ENCODE data around the gene RASL10A.
"Not testable (repeated sequence)": the region's sequence is repeated elsewhere in the genome, so short reads cannot be mapped to it uniquely, and the experiment has no call there.

RASL10A gene, protein sequence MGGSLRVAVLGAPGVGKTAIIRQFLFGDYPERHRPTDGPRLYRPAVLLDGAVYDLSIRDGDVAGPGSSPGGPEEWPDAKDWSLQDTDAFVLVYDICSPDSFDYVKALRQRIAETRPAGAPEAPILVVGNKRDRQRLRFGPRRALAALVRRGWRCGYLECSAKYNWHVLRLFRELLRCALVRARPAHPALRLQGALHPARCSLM

DNA sequence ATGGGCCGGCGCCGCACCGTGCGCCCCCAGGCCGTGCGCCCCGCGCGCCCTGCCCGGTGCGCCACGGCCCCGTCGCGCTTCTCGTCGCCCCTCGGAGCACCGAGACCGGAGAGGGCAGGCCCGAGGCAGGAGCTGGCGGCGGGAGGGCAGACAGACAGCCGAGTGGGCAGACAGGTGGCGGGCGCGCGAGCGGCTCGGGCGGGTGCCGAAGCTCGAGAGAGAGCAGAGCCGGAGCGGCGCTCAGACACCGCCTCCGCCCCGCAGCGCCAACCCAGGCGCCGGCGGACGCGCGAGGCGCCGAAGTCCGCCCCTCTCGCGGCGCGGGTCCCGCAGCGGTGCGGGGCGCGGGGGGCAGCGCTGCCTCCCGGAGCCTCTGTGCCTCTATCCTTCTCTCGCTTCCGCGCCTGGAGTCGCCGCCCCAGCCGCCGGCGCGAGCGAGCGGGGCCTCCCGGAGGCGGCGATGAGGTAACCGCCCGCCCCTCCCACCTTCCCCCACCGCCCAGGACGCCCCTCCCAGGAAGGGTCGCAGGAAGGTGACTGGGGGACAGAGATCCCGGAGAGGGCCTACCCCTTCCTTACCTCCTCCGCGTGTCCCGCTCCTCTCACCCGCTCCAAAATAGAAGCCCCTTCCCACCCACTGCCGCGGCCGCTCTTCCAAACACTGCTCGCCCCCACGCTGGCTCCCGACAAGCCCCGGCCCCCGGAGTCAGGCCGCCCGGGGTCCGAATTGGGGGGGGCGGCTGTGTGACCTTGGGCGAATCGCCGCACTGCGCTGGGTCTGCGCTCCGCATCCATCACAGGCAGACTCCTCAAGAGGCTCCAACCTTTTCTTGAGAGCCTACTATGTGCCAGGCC lies at the start of gene RASL10A:
Gene RASL10A, minus strand, starts transcription at position 412 of the 855 bp plus-strand sequence. CDS start 451 bp downstream, outside the sequence.
- in situ Hi-C loops (cut with HindIII; ENCODE audit: low sequenced_read_pairs), result no loop called here

DNA sequence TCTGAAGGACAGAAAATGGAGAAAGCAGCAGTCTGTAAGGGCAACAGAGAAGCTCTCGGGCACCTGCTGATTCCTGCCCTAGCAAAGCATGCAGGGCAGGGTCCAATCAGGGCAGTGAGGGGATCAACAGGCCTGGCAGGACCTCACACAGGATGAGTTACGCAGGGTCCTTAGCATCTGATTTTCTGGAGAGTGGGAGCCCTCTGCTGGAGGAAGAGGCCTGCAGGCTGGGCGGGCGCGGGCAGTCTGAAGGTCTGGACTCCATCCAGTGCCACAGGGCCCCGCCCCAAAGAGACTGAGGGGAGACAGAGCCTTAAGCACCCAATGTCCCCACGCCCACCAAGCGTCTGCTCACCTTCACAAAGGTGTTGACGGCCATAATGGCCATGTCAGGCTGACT lies 44.0 kb upstream of the RASL10A start:
- in situ Hi-C loops (cut with HindIII; ENCODE audit: low sequenced_read_pairs), result no loop called here

DNA sequence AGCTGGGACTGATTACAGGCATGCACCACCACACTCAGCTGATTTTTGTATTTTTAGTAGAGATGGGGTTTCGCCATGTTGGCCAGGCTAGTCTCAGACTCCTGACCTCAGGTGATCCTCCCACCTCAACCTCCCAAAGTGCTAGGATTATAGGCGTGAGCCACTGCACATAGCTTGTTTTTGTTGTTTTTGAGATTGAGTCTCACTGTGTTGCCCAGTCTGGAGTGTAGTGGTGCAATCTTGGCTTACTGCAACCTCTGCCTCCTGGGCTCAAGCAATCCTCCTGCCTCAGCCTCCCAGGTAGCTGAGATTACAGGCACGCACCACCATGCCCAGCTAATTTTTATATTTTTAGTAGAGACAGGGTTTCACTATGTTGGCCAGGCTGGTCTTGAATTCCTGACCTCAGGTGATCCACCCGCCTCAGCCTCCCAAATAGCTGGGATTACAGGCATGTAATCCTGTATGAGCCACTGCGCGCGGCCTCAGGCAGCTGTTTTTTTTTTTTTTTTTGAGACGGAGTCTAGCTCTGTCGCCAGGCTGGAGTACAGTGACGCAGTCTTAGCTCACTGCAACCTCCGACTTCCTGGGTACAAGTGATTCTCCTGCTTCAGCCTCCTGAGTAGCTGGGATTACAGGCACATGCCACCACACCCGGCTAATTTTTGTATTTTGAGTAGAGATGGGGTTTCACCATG lies 41.8 kb upstream of the RASL10A start:
- in situ Hi-C loops (cut with HindIII; ENCODE audit: low sequenced_read_pairs), result not testable (repeated sequence)

- in situ Hi-C loops (cut with HindIII; ENCODE audit: low sequenced_read_pairs), result no loop called here
Observed at GRCh38 chr22:29353860-29354259, 38.4 kb upstream of the RASL10A start.

GRCh38 chr22:29353286-29353685 lies 37.8 kb upstream of the RASL10A start:
- in situ Hi-C loops (cut with HindIII; ENCODE audit: low sequenced_read_pairs), result no loop called here

DNA sequence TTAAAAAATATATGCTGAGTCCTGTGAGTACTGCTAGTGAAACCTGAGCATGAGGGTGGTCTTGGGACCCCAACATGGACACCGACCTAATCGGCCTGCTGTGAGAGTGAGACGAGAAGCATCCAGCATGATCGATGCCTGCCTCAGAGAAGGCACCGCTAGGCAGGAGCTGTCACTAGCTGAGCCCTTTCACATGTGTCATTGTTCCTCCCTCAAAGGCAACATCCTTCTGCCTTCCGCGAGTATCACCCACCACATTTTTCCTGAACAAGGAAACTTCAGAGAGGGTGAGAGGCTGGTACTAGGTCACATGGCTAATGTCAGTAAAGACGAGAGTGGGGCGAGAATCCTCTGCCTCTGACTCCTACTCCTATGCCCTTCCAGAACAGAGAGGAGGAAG lies 37.3 kb upstream of the RASL10A start:
- in situ Hi-C loops (cut with HindIII; ENCODE audit: low sequenced_read_pairs), result no loop called here

GRCh38 chr22:29351891-29352290 lies 36.4 kb upstream of the RASL10A start:
- in situ Hi-C loops (cut with HindIII; ENCODE audit: low sequenced_read_pairs), result no loop called here

DNA sequence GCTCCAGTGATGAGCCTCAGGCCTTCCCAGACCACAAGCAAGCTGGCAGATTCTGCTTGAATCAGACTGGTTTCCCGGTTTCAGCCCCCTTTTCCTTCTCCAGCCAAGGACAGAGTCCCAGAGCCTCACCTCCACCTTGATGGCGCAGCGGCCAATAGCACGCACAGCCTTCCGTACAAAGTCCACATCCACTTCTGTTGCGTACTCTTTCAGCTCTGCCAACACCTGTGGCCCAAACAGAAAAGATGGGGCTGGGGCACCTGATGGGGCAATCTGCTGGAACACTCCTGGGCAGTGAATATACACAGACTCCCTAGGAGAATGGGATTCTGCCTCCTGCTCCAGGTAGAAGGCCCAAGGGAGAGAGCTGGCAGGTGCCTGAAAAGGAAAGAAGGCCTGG lies 35.5 kb upstream of the RASL10A start:
- in situ Hi-C loops (cut with HindIII; ENCODE audit: low sequenced_read_pairs), result no loop called here

GRCh38 chr22:29348956-29349355 lies 33.5 kb upstream of the RASL10A start:
- in situ Hi-C loops (cut with HindIII; ENCODE audit: low sequenced_read_pairs), result loop anchor here (5.0 kb wide), 1 partner anchor 72 kb away; no protein-coding TSS in a partner anchor

DNA sequence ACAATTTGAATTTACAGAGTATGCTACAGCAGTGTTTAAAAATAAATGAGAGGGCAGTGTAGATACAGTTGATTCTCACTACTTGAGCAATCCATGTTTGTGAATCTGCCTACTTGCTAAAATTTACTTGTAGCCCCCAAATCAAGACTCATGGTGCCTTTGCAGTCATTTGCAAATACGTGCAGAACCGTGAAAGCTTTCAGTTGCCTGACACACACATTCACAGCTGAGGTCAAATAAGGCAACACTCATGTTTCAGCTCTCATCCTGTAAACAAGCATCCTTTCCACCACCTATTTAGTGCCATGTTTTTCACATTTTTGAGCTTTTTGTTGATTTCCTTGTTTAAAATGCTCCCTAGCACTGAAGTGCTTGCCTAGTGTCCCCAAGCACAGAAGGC lies 32.5 kb upstream of the RASL10A start:
- in situ Hi-C loops (cut with HindIII; ENCODE audit: low sequenced_read_pairs), result loop anchor here (5.0 kb wide), 1 partner anchor 71 kb away; no protein-coding TSS in a partner anchor

DNA sequence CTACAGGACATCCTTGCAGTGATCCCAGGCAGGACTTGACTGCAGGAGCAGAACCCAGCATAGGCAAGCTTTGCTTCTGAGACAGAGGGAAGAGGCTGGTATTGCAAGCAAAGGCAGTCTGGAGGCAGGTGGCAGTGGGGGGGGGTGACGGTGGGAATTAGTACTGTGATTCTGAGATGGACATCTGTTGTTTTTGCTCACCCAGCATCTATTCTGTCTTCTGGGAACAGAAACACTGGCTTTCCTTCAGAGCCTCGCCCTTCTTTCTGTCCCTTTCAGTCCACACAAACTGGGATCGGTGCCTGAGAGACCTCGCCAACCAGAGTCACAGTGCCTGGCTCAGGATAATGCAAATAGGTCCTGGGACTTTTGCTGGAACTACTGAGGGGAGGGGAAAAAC lies 31.2 kb upstream of the RASL10A start:
- in situ Hi-C loops (cut with HindIII; ENCODE audit: low sequenced_read_pairs), result loop anchor here (5.0 kb wide), 1 partner anchor 69 kb away; no protein-coding TSS in a partner anchor

- in situ Hi-C loops (cut with HindIII; ENCODE audit: low sequenced_read_pairs), result loop anchor here (5.0 kb wide), 1 partner anchor 69 kb away; no protein-coding TSS in a partner anchor
Observed at GRCh38 chr22:29345932-29346331, 30.4 kb upstream of the RASL10A start.

DNA sequence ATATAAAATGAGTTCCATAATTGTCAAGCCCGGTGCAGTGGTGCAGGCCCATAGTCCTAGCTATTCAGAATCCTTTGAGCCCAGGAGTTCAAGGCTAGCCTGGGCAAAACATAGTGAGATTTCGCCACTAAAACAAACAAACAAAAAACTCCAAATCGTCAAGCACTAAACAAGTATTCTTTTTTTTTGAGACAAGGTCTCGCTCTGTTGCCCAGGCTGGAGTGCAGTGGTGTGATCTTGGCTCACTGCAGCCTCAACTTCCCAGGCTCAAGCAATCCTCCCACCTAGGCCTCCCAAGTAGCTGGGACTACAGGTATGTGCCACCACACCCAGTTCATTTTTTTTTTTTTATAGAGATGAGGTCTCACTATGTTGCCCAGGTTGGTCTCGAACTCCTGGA lies 29.4 kb upstream of the RASL10A start:
- in situ Hi-C loops (cut with HindIII; ENCODE audit: low sequenced_read_pairs), result loop anchor here (5.0 kb wide), 1 partner anchor 68 kb away; no protein-coding TSS in a partner anchor

GRCh38 chr22:29344137-29344536 lies 28.6 kb upstream of the RASL10A start:
- in situ Hi-C loops (cut with HindIII; ENCODE audit: low sequenced_read_pairs), result no loop called here

GRCh38 chr22:29343313-29343805 lies 27.9 kb upstream of the RASL10A start:
- in situ Hi-C loops (cut with HindIII; ENCODE audit: low sequenced_read_pairs), result no loop called here

DNA sequence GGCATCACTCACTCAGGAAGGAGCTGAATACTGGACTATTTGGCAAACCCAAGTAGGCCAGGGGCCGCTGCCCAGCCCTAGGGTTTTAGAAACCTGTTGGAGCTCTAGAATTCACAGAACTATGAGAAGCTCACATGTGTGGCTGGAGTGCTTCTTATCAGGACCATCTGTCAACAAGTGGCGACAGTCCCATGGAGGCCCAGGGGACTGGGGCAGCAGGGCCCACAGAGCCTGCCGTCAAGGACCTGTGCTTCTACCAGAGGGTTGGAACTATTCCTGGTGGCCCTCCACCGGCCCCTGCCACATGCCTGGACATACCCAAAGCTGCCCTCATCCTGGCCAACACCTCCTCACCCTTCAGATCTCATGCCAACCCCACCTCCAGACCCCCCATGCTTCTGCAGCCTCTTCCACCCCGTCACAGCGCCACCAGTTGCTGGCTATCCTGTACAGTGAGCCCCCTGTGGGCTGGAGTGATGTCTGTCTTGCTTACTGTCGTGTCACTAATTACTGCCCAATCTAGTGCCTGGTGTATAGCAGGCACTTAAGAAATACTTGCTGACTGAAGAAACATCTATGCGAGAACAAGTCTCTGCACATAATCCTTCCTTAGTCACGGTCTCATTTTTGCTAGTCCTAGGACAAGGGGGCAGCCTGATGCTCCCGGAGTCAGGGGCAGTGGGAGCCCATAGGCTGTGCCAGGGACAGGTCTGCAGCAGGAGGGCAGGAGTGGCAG lies 27.2 kb upstream of the RASL10A start:
- in situ Hi-C loops (cut with HindIII; ENCODE audit: low sequenced_read_pairs), result no loop called here

DNA sequence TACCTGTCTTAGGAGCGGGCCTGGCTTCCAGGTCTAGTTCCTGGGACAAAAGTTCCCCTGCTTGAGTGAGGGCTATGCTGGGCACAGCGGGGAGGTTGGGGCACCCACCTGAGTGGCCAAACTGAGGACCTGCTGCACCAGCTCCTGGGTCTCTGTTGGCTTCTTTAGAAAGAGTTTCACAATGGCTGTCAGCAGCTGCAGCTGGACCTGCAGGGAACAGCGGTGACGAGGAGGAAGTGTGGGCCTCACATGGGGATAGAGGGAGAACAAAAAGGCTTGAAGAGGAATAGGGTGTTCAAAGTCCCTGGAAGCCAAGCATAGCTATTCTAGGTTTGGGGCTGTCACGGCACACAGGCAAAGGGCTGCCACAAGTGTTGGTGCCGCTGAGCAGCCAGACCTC lies 26.7 kb upstream of the RASL10A start:
- in situ Hi-C loops (cut with HindIII; ENCODE audit: low sequenced_read_pairs), result no loop called here

GRCh38 chr22:29341849-29342127 lies 26.3 kb upstream of the RASL10A start:
- in situ Hi-C loops (cut with HindIII; ENCODE audit: low sequenced_read_pairs), result no loop called here

- in situ Hi-C loops (cut with HindIII; ENCODE audit: low sequenced_read_pairs), result no loop called here
Observed at GRCh38 chr22:29341056-29341848, 25.8 kb upstream of the RASL10A start.

DNA sequence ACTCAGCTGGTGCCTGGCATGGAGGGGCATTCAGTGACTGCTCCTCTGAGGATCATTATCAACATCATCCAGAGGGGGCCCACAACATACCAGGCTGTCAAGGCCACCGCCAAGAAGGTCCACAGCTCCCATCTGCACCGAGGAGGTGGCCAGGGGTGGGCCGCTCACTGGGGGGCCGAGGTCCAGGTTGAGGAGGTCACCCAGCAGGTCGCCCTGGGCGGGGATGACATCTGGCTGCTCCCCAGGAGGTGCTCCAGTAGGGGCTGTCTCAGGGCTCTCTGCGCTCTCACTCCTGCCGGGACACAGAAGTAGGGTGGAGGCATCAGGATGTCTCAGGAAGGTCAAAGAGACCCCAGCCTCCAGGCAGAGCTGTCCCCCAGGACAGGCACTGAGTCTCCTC lies 25.1 kb upstream of the RASL10A start:
- in situ Hi-C loops (cut with HindIII; ENCODE audit: low sequenced_read_pairs), result no loop called here
